Sigmoid colon (tissue), 4 donors: ENCODE results near the gene SLC25A53.

Experiments
- CTCF ChIP-seq, 4 experiments: fragments of 450-650 bp in 3 of 4; fragments of 200-600 bp in 1 of 4; IDR thresholded peaks; one replicate each; pipeline ENCODE4 v1.5.1; 2016 to 2019; ENCODE audit warnings: antibody characterized with exemption in 4 of 4, mild to moderate bottlenecking in 3 of 4, moderate library complexity in 2 of 4
- POLR2AphosphoS5 ChIP-seq, 4 donors: sonication (generic); formaldehyde crosslinking; IDR thresholded peaks; one replicate each; pipeline ENCODE4 v1.6.1; 2017; ENCODE audit warnings: antibody characterized with exemption in 4 of 4

GRCh38 chrX:104172121-104172520 is 15.3 kb upstream of the SLC25A53 start:
- TF ChIP-seq POLR2AphosphoS5 (IDR thresholded peaks at IDR 0.05) = no peak
- TF ChIP-seq CTCF (IDR thresholded peaks at IDR 0.05) = no peak
